Eye (tissue), 1 donor: Measurements from ENCODE around the gene NLK.
"Not testable (repeated sequence)": the region's sequence is repeated elsewhere in the genome, so short reads cannot be mapped to it uniquely, and the experiment has no call there.

Experiments
- DNase-seq: peaks from one replicate; pipeline ENCODE4 v3.0.0-alpha.2; 2015

NLK gene

GRCh38 chr17:28119046-28119445 is 76.6 kb downstream of the NLK start:
- DNase-seq = no peak

DNA sequence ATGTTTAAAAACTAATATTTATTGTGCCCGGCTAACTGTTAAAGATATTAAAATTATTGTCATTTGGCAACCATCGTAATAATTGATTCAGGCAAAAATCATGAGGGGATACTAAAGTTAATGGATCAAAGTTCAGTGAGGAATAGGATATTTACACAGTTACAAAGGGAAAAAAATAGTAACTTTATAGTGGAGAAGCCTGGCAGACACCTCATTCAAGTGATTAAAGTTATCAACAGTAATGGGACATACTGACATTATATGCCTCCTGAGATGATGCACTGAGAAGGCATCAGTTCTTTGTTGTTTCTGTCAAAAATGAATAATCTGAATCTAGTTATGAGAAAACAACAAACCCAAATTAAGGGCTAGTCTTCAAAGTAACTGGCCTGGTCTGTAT is 77.1 kb downstream of the NLK start:
- DNase-seq = no peak

DNA sequence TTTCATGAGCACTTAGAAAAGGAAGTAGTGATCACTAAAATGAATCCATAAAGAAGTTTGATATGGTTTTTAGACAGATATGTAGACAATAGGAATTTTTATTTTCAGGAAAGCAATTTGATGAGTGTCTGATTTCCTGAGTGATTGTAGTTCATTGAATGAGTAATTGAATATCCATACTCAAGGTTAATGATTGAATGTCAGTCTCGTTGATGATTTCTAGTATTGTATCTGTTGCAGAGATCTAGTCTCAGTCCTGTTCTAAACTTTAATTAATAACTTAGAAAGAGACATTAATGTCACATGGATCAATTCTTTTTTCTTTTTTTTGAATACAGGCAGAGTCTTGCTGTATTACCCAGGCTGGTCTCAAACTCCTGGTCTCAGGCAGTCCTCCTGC is 78.3 kb downstream of the NLK start:
- DNase-seq = no peak

DNA sequence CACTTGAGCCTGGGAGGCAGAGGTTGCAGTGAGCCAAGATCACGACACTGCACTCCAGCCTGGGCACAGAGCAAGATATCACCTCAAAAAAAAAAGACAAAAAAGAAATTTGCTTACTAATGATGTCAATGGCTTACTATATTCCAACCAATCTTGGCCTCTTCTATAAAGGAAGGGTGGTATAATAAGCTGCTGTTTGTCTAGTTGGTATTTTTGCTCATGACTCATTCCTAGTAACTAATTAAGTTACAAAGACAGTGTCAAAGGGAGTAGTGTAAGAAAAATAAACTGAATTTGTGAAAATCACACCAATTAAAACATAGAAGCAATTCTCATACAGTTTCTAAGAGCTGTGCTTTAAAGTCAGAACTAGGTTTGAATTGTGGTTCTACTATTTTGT is 82.5 kb downstream of the NLK start:
- DNase-seq = no peak

GRCh38 chr17:28125526-28126378 is 83.3 kb downstream of the NLK start:
- DNase-seq = no peak

- DNase-seq = no peak
Measured at GRCh38 chr17:28127196-28127595, 84.7 kb downstream of the NLK start.

GRCh38 chr17:28128779-28129178 is 86.3 kb downstream of the NLK start:
- no peak for DNase-seq

GRCh38 chr17:28130472-28130871 is 88.0 kb downstream of the NLK start:
- DNase-seq = no peak

GRCh38 chr17:28131599-28131998 is 89.1 kb downstream of the NLK start:
- no peak for DNase-seq

GRCh38 chr17:28133562-28133970 is 91.1 kb downstream of the NLK start:
- DNase-seq = no peak

GRCh38 chr17:28136923-28137322 is 94.4 kb downstream of the NLK start:
- no peak for DNase-seq

DNA sequence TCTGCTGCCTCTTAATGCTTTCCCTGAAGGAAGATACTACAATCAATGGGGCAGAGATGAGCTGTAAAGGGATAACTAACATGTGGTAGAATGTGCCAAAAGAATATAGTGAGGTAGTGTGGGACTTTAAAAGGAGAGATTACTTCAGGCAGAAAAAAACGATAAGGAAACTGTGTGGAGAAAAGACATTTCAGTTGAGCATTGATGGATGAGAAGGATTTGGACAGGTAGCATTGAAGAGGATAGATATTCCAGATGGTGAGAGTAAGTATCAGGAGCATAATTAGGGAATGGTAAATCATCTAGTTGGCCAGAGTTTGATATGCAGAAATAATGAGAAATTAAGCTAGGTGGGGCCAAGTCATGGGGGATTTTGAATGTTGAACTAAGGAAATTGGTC is 97.3 kb downstream of the NLK start:
- DNase-seq = no peak

DNA sequence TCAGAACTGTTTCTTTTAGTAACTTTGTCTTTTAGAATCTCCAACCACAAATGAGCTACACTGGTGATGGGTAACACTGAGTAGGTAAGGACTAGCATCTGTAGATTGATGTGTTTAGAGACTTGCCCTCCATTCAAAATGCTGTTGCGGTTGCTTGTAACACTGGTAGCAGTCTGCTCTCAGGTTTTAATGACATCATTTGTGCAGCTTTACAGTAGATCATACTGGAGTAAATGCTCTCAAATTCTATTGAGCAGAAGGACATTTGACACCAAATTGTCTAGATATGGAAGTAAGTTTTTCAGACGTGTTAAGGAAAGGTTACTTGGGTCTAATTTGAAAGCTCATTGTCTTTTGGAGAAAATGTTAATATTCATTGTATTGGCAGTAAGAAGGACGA is 98.8 kb downstream of the NLK start:
- no peak for DNase-seq

- peak; percentile 18 for DNase-seq
Measured at GRCh38 chr17:28141773-28142172, 99.3 kb downstream of the NLK start.

- peak; percentile 45 for DNase-seq
Measured at GRCh38 chr17:28142305-28142704, 99.8 kb downstream of the NLK start.

DNA sequence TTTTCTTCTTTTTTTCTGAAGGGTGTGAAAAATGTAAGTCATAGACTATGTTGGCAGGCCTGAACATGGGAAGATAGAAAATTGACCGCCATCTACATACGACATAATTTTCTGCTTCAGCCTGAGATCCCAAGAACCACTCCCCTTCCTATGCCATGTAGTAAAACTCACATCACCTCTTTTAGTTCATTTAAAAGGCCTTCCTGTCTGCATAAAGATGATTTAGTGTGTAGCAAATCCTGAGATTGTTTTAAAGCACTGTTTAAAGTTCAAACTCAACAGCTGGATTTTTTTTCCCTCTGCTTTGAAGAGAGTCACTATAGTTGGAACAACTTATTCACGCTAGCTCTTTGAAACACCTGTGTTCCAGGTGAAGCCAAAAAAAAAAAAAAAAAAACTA is 101.5 kb downstream of the NLK start:
- DNase-seq = no peak

DNA sequence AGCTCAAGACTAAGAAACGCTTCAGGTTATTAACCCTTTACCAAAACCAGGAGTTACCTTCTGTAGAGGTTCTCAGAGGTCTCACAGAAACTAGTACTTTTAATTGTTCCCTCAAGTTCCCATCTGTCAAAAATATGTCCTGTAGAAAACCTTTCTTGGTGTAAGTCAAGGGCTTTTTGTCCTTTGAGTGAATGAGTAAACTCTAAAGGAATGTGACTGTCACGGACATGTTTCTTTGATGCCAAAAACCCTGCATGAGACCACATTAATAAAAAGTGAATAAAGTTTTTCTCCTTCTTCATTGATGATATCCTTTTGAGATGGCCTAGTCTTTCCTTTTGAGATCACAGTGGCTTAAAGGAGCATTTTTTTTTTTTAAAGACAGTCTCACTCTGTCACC is 102.9 kb downstream of the NLK start:
- DNase-seq = no peak

DNA sequence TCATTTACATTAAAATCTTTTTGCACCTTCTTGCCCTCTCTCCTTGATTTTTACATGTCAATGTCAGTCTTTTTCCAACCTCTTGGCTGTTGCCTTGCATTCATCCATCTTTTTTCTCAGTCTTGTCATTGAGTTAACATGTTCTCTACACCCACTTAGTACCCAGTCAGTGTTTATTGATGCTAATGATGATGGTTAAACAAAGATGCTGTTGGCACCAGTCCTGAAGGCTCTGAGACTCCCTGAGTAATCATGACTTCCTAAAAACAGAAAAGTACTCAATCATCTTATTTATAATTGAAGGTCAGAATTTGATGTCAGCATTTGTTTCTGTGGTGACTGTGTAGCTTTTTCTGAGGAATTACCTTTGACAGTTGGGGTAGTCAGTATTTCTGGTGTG is 104.5 kb downstream of the NLK start:
- no peak for DNase-seq

- peak; percentile 58 for DNase-seq
Measured at GRCh38 chr17:28151001-28151400, 108.5 kb downstream of the NLK start.

DNA sequence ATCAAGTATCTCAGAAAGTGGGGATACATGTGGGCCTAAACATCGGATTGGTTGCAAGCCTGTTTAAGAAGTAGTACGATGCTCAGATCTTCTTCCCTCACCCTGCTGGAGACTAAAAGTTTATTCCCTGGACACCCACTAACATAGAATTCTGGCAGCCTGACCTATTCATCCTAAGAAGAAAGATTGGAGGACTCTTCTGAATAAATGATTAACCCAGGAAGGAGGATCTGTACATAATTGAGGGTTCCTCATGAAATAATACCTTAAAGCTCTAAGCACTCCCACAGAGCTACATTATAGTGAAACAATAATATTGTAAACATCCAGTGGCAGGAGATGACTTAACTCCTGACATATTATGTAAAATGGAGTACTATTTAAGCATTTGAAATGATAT is 111.7 kb downstream of the NLK start:
- DNase-seq = no peak

DNA sequence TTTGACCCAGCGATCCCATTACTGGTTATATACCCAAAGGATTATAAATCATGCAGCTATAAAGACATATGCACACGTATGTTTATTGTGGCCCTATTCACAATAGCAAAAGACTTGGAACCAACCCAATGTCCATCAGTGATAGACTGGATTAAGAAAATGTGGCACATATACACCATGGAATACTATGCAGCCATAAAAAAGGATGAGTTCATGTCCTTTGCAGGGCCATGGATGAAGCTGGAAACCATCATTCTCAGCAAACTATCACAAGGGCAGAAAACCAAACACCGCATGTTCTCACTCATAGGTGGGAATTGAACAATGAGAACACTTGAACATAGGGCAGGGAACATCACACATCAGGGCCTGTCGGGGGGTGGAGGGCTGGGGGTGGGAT is 112.9 kb downstream of the NLK start:
- not testable (repeated sequence) for DNase-seq

- no peak for DNase-seq
Measured at GRCh38 chr17:28159004-28159403, 116.5 kb downstream of the NLK start.

DNA sequence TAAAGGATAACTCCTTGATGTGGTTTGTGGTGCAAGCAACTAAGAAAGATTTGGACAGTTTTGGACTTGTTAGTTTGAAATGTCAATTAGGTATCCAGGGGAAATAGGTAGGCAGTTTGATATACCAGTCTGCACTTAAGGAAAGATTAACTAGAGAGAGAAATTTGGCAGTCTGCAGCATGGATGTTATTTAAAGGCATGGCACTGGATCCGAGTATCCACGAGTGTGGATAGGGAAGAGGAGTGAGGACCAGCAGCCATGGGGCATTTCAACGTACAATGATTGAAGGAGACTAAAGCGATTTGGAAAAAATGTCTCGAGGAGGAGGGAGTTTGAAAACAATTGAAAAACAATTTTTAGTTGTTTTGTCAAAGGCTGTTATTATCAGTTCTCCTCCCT is 117.4 kb downstream of the NLK start:
- DNase-seq = no peak

- no peak for DNase-seq
Measured at GRCh38 chr17:28160610-28161009, 118.1 kb downstream of the NLK start.

DNA sequence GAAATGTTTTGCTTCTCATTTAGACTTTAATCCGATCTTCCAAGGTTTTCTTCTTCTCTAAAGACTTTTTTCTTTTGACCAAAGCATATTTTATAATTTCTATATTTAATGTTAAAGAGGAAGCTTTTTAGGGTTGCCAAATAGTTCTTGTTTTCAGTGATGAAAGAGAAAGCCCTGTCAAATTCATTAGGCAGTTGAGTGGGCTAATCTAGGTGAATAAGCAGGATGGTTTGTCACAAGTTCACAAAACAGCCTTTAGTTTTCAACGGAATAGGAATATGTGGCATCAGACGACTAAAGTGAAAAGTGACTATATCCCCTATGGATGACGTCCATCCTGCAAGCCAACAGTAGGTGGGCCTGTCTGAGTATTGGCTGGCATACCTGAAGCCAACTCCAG is 118.8 kb downstream of the NLK start:
- DNase-seq = no peak
